Measurements from ENCODE around the gene HSF2BP. TPM values are rescaled to one million over a fixed set of nuclear protein-coding genes. Genes with fewer than 3 reads are reported as not detected.

HSF2BP gene
- total and polyA plus RNA-seq, 4 experiments from 2014 or later = 0.39 to 0.70 (median 0.67) TPM; not detected in 1

GRCh38 chr21:43691801-43692200 lies 32.5 kb upstream of the HSF2BP start:
- H3K36me3 Mint-ChIP-seq = peaks cover 41 to 66% of the 10 kb centered on the region in 2 donors
- POLR2A ChIA-PET (ENCODE audit: partially characterized antibody) = no interaction called here
- intact Hi-C loops (cut with micrococcal nuclease) = no loop called here
- H3K4me3 ChIP-seq (ENCODE audit: low read length in 2 of 2) = no peak overlapping the region
- no peaks in the 10 kb centered on the region for H3K9me3 ChIP-seq (ENCODE audit: control insufficient read depth in 1 of 2, low read length in 2 of 2)
- H3K27me3 Mint-ChIP-seq = no peaks in the 10 kb centered on the region
- peaks cover 54% of the 10 kb centered on the region for H3K36me3 ChIP-seq (ENCODE audit: insufficient read depth, low read length)
- no peaks in the 10 kb centered on the region for H3K27me3 ChIP-seq (ENCODE audit: insufficient read depth, low read length)
- CTCF ChIA-PET (ENCODE audit: partially characterized antibody) = interaction anchor here (1.3 kb wide), 1 partner anchor 8 kb away, joined by 3 read pairs; no protein-coding TSS in a partner anchor
- no peak overlapping the region for H3K4me3 Mint-ChIP-seq
- no peaks in the 10 kb centered on the region for H3K4me1 ChIP-seq (ENCODE audit: insufficient read depth, low read length)
- no peak overlapping the region for H3K27ac ChIP-seq (ENCODE audit: low read depth, low read length)
- DNase-seq = no peak
- no peaks in the 10 kb centered on the region for H3K9me3 Mint-ChIP-seq
- no peaks in the 10 kb centered on the region for H3K4me1 Mint-ChIP-seq
- no peak overlapping the region for H3K27ac Mint-ChIP-seq

GRCh38 chr21:43691086-43691795 lies 32.0 kb upstream of the HSF2BP start:
- CTCF ChIA-PET (ENCODE audit: partially characterized antibody) = no interaction called here
- Histone ChIP-seq H3K27me3 (ENCODE audit: insufficient read depth, low read length) (no peaks in the 10 kb centered on the region), H3K36me3 (ENCODE audit: insufficient read depth, low read length) (peaks cover 60% of the 10 kb centered on the region), H3K4me3 (ENCODE audit: low read length in 2 of 2) (no peak overlapping the region), H3K4me1 (ENCODE audit: insufficient read depth, low read length) (no peaks in the 10 kb centered on the region), H3K9me3 (ENCODE audit: control insufficient read depth in 1 of 2, low read length in 2 of 2) (no peaks in the 10 kb centered on the region), H3K27ac (ENCODE audit: low read depth, low read length) (no peak overlapping the region)
- intact Hi-C loops (cut with micrococcal nuclease) = no loop called here
- H3K27ac Mint-ChIP-seq = peak overlapping the region in 1 of 7 donors; percentile 23
- no peak overlapping the region for H3K4me3 Mint-ChIP-seq
- H3K36me3 Mint-ChIP-seq = peaks cover 46 to 68% of the 10 kb centered on the region in 2 donors
- no peaks in the 10 kb centered on the region for H3K4me1 Mint-ChIP-seq
- no peak for DNase-seq
- H3K27me3 Mint-ChIP-seq = no peaks in the 10 kb centered on the region
- POLR2A ChIA-PET (ENCODE audit: partially characterized antibody) = no interaction called here
- H3K9me3 Mint-ChIP-seq = no peaks in the 10 kb centered on the region

GRCh38 chr21:43690346-43690745 lies 31.1 kb upstream of the HSF2BP start:
- Mint-ChIP-seq H3K4me3 (no peak overlapping the region), H3K4me1 (no peaks in the 10 kb centered on the region), H3K36me3 (peaks cover 45 to 68% of the 10 kb centered on the region in 2 donors), H3K9me3 (no peaks in the 10 kb centered on the region), H3K27me3 (no peaks in the 10 kb centered on the region), H3K27ac (peak overlapping the region in 2 of 7 donors; percentile 4 to 60)
- H3K4me1 ChIP-seq (ENCODE audit: insufficient read depth, low read length) = no peaks in the 10 kb centered on the region
- POLR2A ChIA-PET (ENCODE audit: partially characterized antibody) = no interaction called here
- H3K27me3 ChIP-seq (ENCODE audit: insufficient read depth, low read length) = no peaks in the 10 kb centered on the region
- no peak overlapping the region for H3K4me3 ChIP-seq (ENCODE audit: low read length in 2 of 2)
- peaks cover 67% of the 10 kb centered on the region for H3K36me3 ChIP-seq (ENCODE audit: insufficient read depth, low read length)
- no peak overlapping the region for H3K27ac ChIP-seq (ENCODE audit: low read depth, low read length)
- no peaks in the 10 kb centered on the region for H3K9me3 ChIP-seq (ENCODE audit: control insufficient read depth in 1 of 2, low read length in 2 of 2)
- DNase-seq = no peak
- intact Hi-C loops (cut with micrococcal nuclease) = no loop called here
- CTCF ChIA-PET (ENCODE audit: partially characterized antibody) = no interaction called here

GRCh38 chr21:43689556-43690337 lies 30.5 kb upstream of the HSF2BP start:
- Mint-ChIP-seq H3K27me3 (no peaks in the 10 kb centered on the region), H3K4me1 (peaks cover 0 to 3% (median 0%) of the 10 kb centered on the region in 4 donors), H3K4me3 (no peak overlapping the region), H3K36me3 (peaks cover 45 to 68% of the 10 kb centered on the region in 2 donors), H3K27ac (no peak overlapping the region), H3K9me3 (no peaks in the 10 kb centered on the region)
- DNase-seq = no peak
- no peak overlapping the region for H3K4me3 ChIP-seq (ENCODE audit: low read length in 2 of 2)
- H3K4me1 ChIP-seq (ENCODE audit: insufficient read depth, low read length) = no peaks in the 10 kb centered on the region
- POLR2A ChIA-PET (ENCODE audit: partially characterized antibody) = no interaction called here
- H3K9me3 ChIP-seq (ENCODE audit: control insufficient read depth in 1 of 2, low read length in 2 of 2) = no peaks in the 10 kb centered on the region
- peaks cover 70% of the 10 kb centered on the region for H3K36me3 ChIP-seq (ENCODE audit: insufficient read depth, low read length)
- no peak overlapping the region for H3K27ac ChIP-seq (ENCODE audit: low read depth, low read length)
- CTCF ChIA-PET (ENCODE audit: partially characterized antibody) = no interaction called here
- intact Hi-C loops (cut with micrococcal nuclease) = no loop called here
- no peaks in the 10 kb centered on the region for H3K27me3 ChIP-seq (ENCODE audit: insufficient read depth, low read length)

- H3K9me3 Mint-ChIP-seq = no peaks in the 10 kb centered on the region
- intact Hi-C loops (cut with micrococcal nuclease) = no loop called here
Observed at GRCh38 chr21:43688906-43689305, 29.6 kb upstream of the HSF2BP start.

GRCh38 chr21:43687566-43688399 lies 28.5 kb upstream of the HSF2BP start:
- Mint-ChIP-seq H3K9me3 (no peaks in the 10 kb centered on the region), H3K4me3 (no peak overlapping the region), H3K27ac (no peak overlapping the region), H3K27me3 (no peaks in the 10 kb centered on the region), H3K4me1 (peaks cover 0 to 9% (median 1%) of the 10 kb centered on the region in 4 donors), H3K36me3 (peaks cover 45 to 67% of the 10 kb centered on the region in 2 donors)
- H3K9me3 ChIP-seq (ENCODE audit: control insufficient read depth in 1 of 2, low read length in 2 of 2) = no peaks in the 10 kb centered on the region
- intact Hi-C loops (cut with micrococcal nuclease) = no loop called here
- H3K36me3 ChIP-seq (ENCODE audit: insufficient read depth, low read length) = peaks cover 69% of the 10 kb centered on the region
- ChIA-PET CTCF (ENCODE audit: partially characterized antibody) (no interaction called here), POLR2A (ENCODE audit: partially characterized antibody) (no interaction called here)
- no peaks in the 10 kb centered on the region for H3K27me3 ChIP-seq (ENCODE audit: insufficient read depth, low read length)
- H3K4me3 ChIP-seq (ENCODE audit: low read length in 2 of 2) = no peak overlapping the region
- no peak overlapping the region for H3K27ac ChIP-seq (ENCODE audit: low read depth, low read length)
- no peak for DNase-seq
- no peaks in the 10 kb centered on the region for H3K4me1 ChIP-seq (ENCODE audit: insufficient read depth, low read length)

More at GRCh38 chr21:43688906-43689305, 29.6 kb upstream of the HSF2BP start:
- H3K27ac Mint-ChIP-seq = no peak overlapping the region
- H3K9me3 ChIP-seq (ENCODE audit: control insufficient read depth in 1 of 2, low read length in 2 of 2) = no peaks in the 10 kb centered on the region
- H3K4me1 Mint-ChIP-seq = peaks cover 0 to 9% (median 1%) of the 10 kb centered on the region in 4 donors
- H3K4me1 ChIP-seq (ENCODE audit: insufficient read depth, low read length) = no peaks in the 10 kb centered on the region
- no peaks in the 10 kb centered on the region for H3K27me3 Mint-ChIP-seq
- DNase-seq = no peak
- peaks cover 70% of the 10 kb centered on the region for H3K36me3 ChIP-seq (ENCODE audit: insufficient read depth, low read length)
- H3K4me3 Mint-ChIP-seq = no peak overlapping the region
- CTCF ChIA-PET (ENCODE audit: partially characterized antibody) = no interaction called here
- no peak overlapping the region for H3K4me3 ChIP-seq (ENCODE audit: low read length in 2 of 2)
- H3K27me3 ChIP-seq (ENCODE audit: insufficient read depth, low read length) = no peaks in the 10 kb centered on the region
- no peak overlapping the region for H3K27ac ChIP-seq (ENCODE audit: low read depth, low read length)
- POLR2A ChIA-PET (ENCODE audit: partially characterized antibody) = interaction anchor here (1.0 kb wide), 1 partner anchor 29 kb away, joined by 3 read pairs; no protein-coding TSS in a partner anchor
- peaks cover 46 to 71% of the 10 kb centered on the region in 2 donors for H3K36me3 Mint-ChIP-seq
